H1 (cell line): ENCODE measurements around the gene TOP3A. TPM values are rescaled to one million over a fixed set of nuclear protein-coding genes. Genes with fewer than 3 reads are reported as not detected.

Experiments
- CTCF ChIA-PET: fragments of 300-600 bp; sonication (Branson Sonifier 250); formaldehyde crosslinking; loops from one replicate; lab custom pipeline; 2021; ENCODE audit not compliant: partially characterized antibody; lab: Charles Lee
- POLR2A ChIA-PET: fragments of 300-600 bp; sonication (Branson Sonifier 250); formaldehyde crosslinking; loops from one replicate; lab custom pipeline; 2021; ENCODE audit warnings: inconsistent platforms; ENCODE audit not compliant: partially characterized antibody; lab: Charles Lee
- DNase-seq, 2 experiments: peaks; one replicate each; pipeline versions ENCODE4 v3.0.0 to v3.0.0-alpha.2; 2010 to 2022; ENCODE audit warnings: low spot score in 2 of 2, low read depth in 1 of 2, mixed read lengths in 1 of 2
- FAIRE-seq: peaks from 2 replicates; lab custom pipeline; 2011; peaks lifted over from hg19 to GRCh38; lab: Jason Lieb, UNC
- H2AFZ ChIP-seq: 2 replicates; pipeline ENCODE4 v1.8.1; 2012; ENCODE audit warnings: low read length, inconsistent platforms
- H2AK5ac ChIP-seq: 2 replicates; pipeline ENCODE4 v1.6.1; 2013; ENCODE audit warnings: low read depth, low read length
- H2BK120ac ChIP-seq: replicated peaks from 2 replicates; pipeline ENCODE3; 2013; ENCODE audit warnings: low read depth, low read length, inconsistent platforms
- H2BK12ac ChIP-seq: 2 replicates; pipeline ENCODE4 v1.6.1; 2013; ENCODE audit warnings: low read depth, low read length
- H2BK15ac ChIP-seq: 2 replicates; pipeline ENCODE4 v1.6.1; 2013; ENCODE audit warnings: low read length
- H2BK20ac ChIP-seq: 2 replicates; pipeline ENCODE4 v1.6.1; 2013; ENCODE audit warnings: low read length
- H2BK5ac ChIP-seq: 2 replicates; pipeline ENCODE4 v1.6.1; 2013; ENCODE audit warnings: low read depth, low read length
- H3K14ac ChIP-seq: 2 replicates; pipeline ENCODE4 v1.6.1; 2013; ENCODE audit warnings: inconsistent platforms; ENCODE audit not compliant: insufficient read length
- H3K18ac ChIP-seq: 2 replicates; pipeline ENCODE4 v1.6.1; 2013; ENCODE audit warnings: low read length; ENCODE audit errors: extremely low read depth
- H3K23ac ChIP-seq: 2 replicates; pipeline ENCODE4 v1.6.1; 2013; ENCODE audit warnings: inconsistent platforms; ENCODE audit not compliant: insufficient read length
- H3K23me2 ChIP-seq: 2 replicates; pipeline ENCODE4 v1.6.1; 2013; ENCODE audit warnings: low read depth, low read length
- H3K27ac ChIP-seq: 2 replicates; pipeline ENCODE4 v1.6.1; 2011; ENCODE audit warnings: low read depth, low read length, inconsistent platforms
- H3K27me3 ChIP-seq, 4 experiments: replicated peaks in 1 of 4; 1 replicate in 1 of 4; 2 replicates in 3 of 4; pipeline versions ENCODE4 v1.6.1 to v1.8.1; 2011 to 2013; ENCODE audit warnings: low read length in 3 of 4, mild to moderate bottlenecking in 3 of 4, inconsistent platforms in 2 of 4, mixed read lengths in 2 of 4, moderate library complexity in 1 of 4; ENCODE audit not compliant: control insufficient read depth in 3 of 4, insufficient read depth in 3 of 4; ENCODE audit errors: extremely low read depth in 1 of 4
- H3K36me3 ChIP-seq, 4 experiments: 2 replicates each; pipeline versions ENCODE4 v1.6.1 to v1.8.1; 2011 to 2013; ENCODE audit warnings: mild to moderate bottlenecking in 4 of 4, low read length in 3 of 4, moderate library complexity in 2 of 4, control low read depth in 1 of 4, inconsistent platforms in 1 of 4; ENCODE audit not compliant: insufficient read depth in 4 of 4, control insufficient read depth in 2 of 4
- H3K4ac ChIP-seq: replicated peaks from 2 replicates; pipeline ENCODE3; 2013; ENCODE audit warnings: low read length, low read depth, mixed read lengths, inconsistent platforms; ENCODE audit not compliant: insufficient read length
- H3K4me1 ChIP-seq, 4 experiments: replicated peaks in 1 of 4; 1 replicate in 1 of 4; 2 replicates in 3 of 4; pipeline versions ENCODE4 v1.6.1 to v1.8.1; 2011 to 2013; ENCODE audit warnings: low read length in 3 of 4, inconsistent platforms in 2 of 4, mixed read lengths in 1 of 4; ENCODE audit not compliant: insufficient read depth in 4 of 4, control insufficient read depth in 3 of 4
- H3K4me2 ChIP-seq, 2 experiments: 2 replicates each; pipeline versions ENCODE4 v1.6.1 to v1.8.1; 2011 to 2013; ENCODE audit warnings: low read depth in 2 of 2, low read length in 2 of 2, control low read depth in 1 of 2, inconsistent platforms in 1 of 2, mild to moderate bottlenecking in 1 of 2; ENCODE audit not compliant: insufficient read depth in 1 of 2
- H3K4me3 ChIP-seq, 4 experiments: fragments of 200-600, 300-600 bp in 1 of 4; sonication (generic), shearing (Covaris generic), sonication (Bioruptor Twin) in 1 of 4; 2 replicates each; pipeline versions ENCODE4 v1.5.1 to v1.8.1; 2011 to 2016; ENCODE audit warnings: low read length in 4 of 4, low read depth in 3 of 4, control low read depth in 2 of 4, inconsistent platforms in 2 of 4, mild to moderate bottlenecking in 2 of 4, mixed read lengths in 1 of 4, moderate library complexity in 1 of 4; ENCODE audit not compliant: insufficient read depth in 2 of 4; ENCODE audit errors: extremely low read depth in 1 of 4
- H3K56ac ChIP-seq: replicated peaks from 2 replicates; pipeline ENCODE3; 2013; ENCODE audit warnings: low read depth, mild to moderate bottlenecking, mixed read lengths, low read length, inconsistent platforms; ENCODE audit not compliant: insufficient read length
- H3K79me1 ChIP-seq: 2 replicates; pipeline ENCODE4 v1.6.1; 2013; ENCODE audit warnings: low read depth, low read length, control low read depth
- H3K79me2 ChIP-seq, 2 experiments: 2 replicates each; pipeline versions ENCODE4 v1.6.1 to v1.8.1; 2012 to 2013; ENCODE audit warnings: low read length in 2 of 2, mild to moderate bottlenecking in 2 of 2, inconsistent platforms in 1 of 2; ENCODE audit not compliant: insufficient read depth in 2 of 2, control insufficient read depth in 1 of 2
- H3K9ac ChIP-seq, 4 experiments: replicated peaks in 1 of 4; 1 replicate in 1 of 4; 2 replicates in 3 of 4; pipeline versions ENCODE4 v1.6.1 to v1.8.1; 2011 to 2013; ENCODE audit warnings: low read depth in 3 of 4, low read length in 3 of 4, control low read depth in 2 of 4, mild to moderate bottlenecking in 2 of 4, moderate library complexity in 2 of 4, inconsistent platforms in 1 of 4; ENCODE audit errors: extremely low read depth in 1 of 4
- H3K9me3 ChIP-seq, 2 experiments: 2 replicates each; pipeline versions ENCODE4 v1.6.1 to v1.8.1; 2012 to 2013; ENCODE audit warnings: mild to moderate bottlenecking in 2 of 2, moderate library complexity in 2 of 2, control low read depth in 1 of 2, inconsistent platforms in 1 of 2, low read depth in 1 of 2, low read length in 1 of 2, mixed read lengths in 1 of 2; ENCODE audit not compliant: insufficient read depth in 2 of 2
- H4K20me1 ChIP-seq, 2 experiments: replicated peaks in 1 of 2; 2 replicates each; pipeline versions ENCODE3 to v1.8.1; 2011 to 2013; ENCODE audit warnings: inconsistent platforms in 2 of 2, low read length in 2 of 2, mild to moderate bottlenecking in 1 of 2; ENCODE audit not compliant: insufficient read depth in 2 of 2, control insufficient read depth in 1 of 2
- H4K5ac ChIP-seq: 2 replicates; pipeline ENCODE4 v1.6.1; 2013; ENCODE audit warnings: low read length, low read depth, mixed read lengths, inconsistent platforms; ENCODE audit not compliant: insufficient read length
- H4K8ac ChIP-seq: 2 replicates; pipeline ENCODE4 v1.8.0; 2013; ENCODE audit warnings: mild to moderate bottlenecking, moderate library complexity, low read length, inconsistent platforms; ENCODE audit not compliant: insufficient read depth; ENCODE audit errors: extremely low read depth
- H4K91ac ChIP-seq: replicated peaks from 2 replicates; pipeline ENCODE3; 2013; ENCODE audit warnings: low read length, mixed read lengths, inconsistent platforms; ENCODE audit not compliant: insufficient read length
- POLR2A ChIP-seq, 2 experiments: IDR thresholded peaks; 1 replicate in 1 of 2; 2 replicates in 1 of 2; pipeline ENCODE4 v1.6.1; 2011; ENCODE audit warnings: low read depth in 2 of 2, low read length in 2 of 2, mild to moderate bottlenecking in 2 of 2; ENCODE audit errors: control extremely low read depth in 1 of 2
- USF2 ChIP-seq: IDR thresholded peaks from 2 replicates; pipeline ENCODE4 v1.6.1; 2011; ENCODE audit warnings: low read length, improper control_type of control experiment
- WGBS, 2 experiments: shearing (Covaris generic) in 1 of 2; methylation state at CpG; one replicate each; pipeline versions ENCODE4 v1.1.6 to v1.1.7; 2013 to 2015; ENCODE audit warnings: low lambda C conversion rate in 2 of 2, mixed read lengths in 2 of 2, inconsistent platforms in 1 of 2, low coverage in 1 of 2, missing lambda C conversion rate in 1 of 2; ENCODE audit not compliant: insufficient replicate concordance in 2 of 2, insufficient coverage in 1 of 2, insufficient read length in 1 of 2; ENCODE audit errors: extremely low coverage in 1 of 2, missing lambda C conversion rate in 1 of 2; 5-methylcytosine and 5-hydroxymethylcytosine counted together
- polyA plus RNA-seq, 7 experiments: library from polyadenylated mRNA; depleted of rRNA in 3 of 7; stranded (reverse) in 5 of 7; unstranded in 2 of 7; fragments of >200 nt in 5 of 7; fragments of 200-250 nt in 2 of 7; gene quantifications; 1 replicate in 5 of 7; 2 replicates in 1 of 7; 4 replicates in 1 of 7; pipeline versions ENCODE4 v1.2.1 to v1.2.3, GENCODE V29; 2011 to 2013; ENCODE audit warnings: missing spikeins in 2 of 7, mixed read lengths in 2 of 7
- total RNA-seq: library from RNA; stranded (reverse); fragmentation: NEBNext Ultra II Directional; extraction: Animal tissue kit (Norgen Biotek cat#: 25700); gene quantifications from 2 replicates; pipeline ENCODE4 v1.2.1, GENCODE V29; 2021

The TOP3A gene
- total and polyA plus RNA-seq, 2 of the 8 experiments (the other 6 are each of a cell fraction or from before 2014, with no cell fraction given) = 23.4 to 54.3 TPM

- H2BK15ac ChIP-seq = no peak overlapping the region
- no peak overlapping the region; the same call in 1 of the 2 replicates for H4K8ac ChIP-seq
- H3K79me1 ChIP-seq = peaks cover 23% of the 10 kb centered on the region
- peaks cover 12 to 49% of the 10 kb centered on the region in 2 experiments for H3K79me2 ChIP-seq
- no peak overlapping the region for H2AK5ac ChIP-seq
- H3K23ac ChIP-seq = no peak overlapping the region
- H2BK20ac ChIP-seq = no peak overlapping the region
- H3K56ac ChIP-seq = no peak overlapping the region
- no peak overlapping the region for H2BK120ac ChIP-seq
- peaks cover 0 to 10% (median 3%) of the 10 kb centered on the region in 4 experiments; a peak in 3 of 7 replicates for H3K4me1 ChIP-seq
- FAIRE-seq (no peak), DNase-seq (no peak)
- no peak overlapping the region for H2AFZ ChIP-seq
- H3K4me2 ChIP-seq = no peak overlapping the region
- no peak overlapping the region for H3K27ac ChIP-seq
- no peak overlapping the region for H3K18ac ChIP-seq
- no peak overlapping the region for H3K14ac ChIP-seq
- CTCF ChIA-PET = interaction anchor here (0.7 to 4.6 kb wide), 21 partner anchors 9 to 177 kb away, joined by 3 to 58 read pairs (median 5); no protein-coding TSS in a partner anchor
- no peak overlapping the region for H4K5ac ChIP-seq
- peaks cover 12 to 36% of the 10 kb centered on the region in 2 experiments for H4K20me1 ChIP-seq
- no peak overlapping the region for H3K4me3 ChIP-seq
- TF ChIP-seq USF2 (no peak), POLR2A (IDR thresholded peaks at IDR 0.05; ENCODE audit: control extremely low read depth in 1 of 2, low read depth in 2 of 2, low read length in 2 of 2) (0 out of 3 replicates have a peak, but pooled peaks of 1 of the 2 experiments have one; percentile 32)
- no peak overlapping the region for H4K91ac ChIP-seq
- H3K4ac ChIP-seq = no peak overlapping the region
- POLR2A ChIA-PET = interaction anchor here (0.8 to 8.8 kb wide), 7 partner anchors 12 to 96 kb away, joined by 3 to 52 read pairs (median 3); no protein-coding TSS in a partner anchor
- peak overlapping the region in 1 of 4 experiments; percentile 10; a peak in 3 of 7 replicates for H3K9ac ChIP-seq
- H3K27me3 ChIP-seq = no peaks in the 10 kb centered on the region
- no peak overlapping the region for H2BK12ac ChIP-seq
- H2BK5ac ChIP-seq = no peak overlapping the region
- H3K23me2 ChIP-seq = no peaks in the 10 kb centered on the region
- no peaks in the 10 kb centered on the region for H3K9me3 ChIP-seq
- WGBS, 2 experiments = 85% methylated on average over 7 of the region's 7 CpGs; no CpG with 5 or more reads in 1 of the 2 experiments
- H3K36me3 ChIP-seq = peaks cover 12 to 26% (median 20%) of the 10 kb centered on the region in 4 experiments
Observed at GRCh38 chr17:18320301-18320700, 5.5 kb upstream of the TOP3A start.
